Stimulated activated CD8-positive, alpha-beta memory T cell treated with anti-CD3 and anti-CD28 coated beads, Interleukin-7, amount 100 ng/mL, for 1 hour (primary cell): ENCODE data around the gene ECE2.
A peak's percentile ranks its signal among the peaks of the same experiment; 100 is the strongest.

ENCODE experiments used
- DNase-seq, 2 donors: peaks; one replicate each; pipeline ENCODE4 v3.0.0-alpha.2; 2020; ENCODE audit warnings: low read depth in 2 of 2

The ECE2 gene

DNA sequence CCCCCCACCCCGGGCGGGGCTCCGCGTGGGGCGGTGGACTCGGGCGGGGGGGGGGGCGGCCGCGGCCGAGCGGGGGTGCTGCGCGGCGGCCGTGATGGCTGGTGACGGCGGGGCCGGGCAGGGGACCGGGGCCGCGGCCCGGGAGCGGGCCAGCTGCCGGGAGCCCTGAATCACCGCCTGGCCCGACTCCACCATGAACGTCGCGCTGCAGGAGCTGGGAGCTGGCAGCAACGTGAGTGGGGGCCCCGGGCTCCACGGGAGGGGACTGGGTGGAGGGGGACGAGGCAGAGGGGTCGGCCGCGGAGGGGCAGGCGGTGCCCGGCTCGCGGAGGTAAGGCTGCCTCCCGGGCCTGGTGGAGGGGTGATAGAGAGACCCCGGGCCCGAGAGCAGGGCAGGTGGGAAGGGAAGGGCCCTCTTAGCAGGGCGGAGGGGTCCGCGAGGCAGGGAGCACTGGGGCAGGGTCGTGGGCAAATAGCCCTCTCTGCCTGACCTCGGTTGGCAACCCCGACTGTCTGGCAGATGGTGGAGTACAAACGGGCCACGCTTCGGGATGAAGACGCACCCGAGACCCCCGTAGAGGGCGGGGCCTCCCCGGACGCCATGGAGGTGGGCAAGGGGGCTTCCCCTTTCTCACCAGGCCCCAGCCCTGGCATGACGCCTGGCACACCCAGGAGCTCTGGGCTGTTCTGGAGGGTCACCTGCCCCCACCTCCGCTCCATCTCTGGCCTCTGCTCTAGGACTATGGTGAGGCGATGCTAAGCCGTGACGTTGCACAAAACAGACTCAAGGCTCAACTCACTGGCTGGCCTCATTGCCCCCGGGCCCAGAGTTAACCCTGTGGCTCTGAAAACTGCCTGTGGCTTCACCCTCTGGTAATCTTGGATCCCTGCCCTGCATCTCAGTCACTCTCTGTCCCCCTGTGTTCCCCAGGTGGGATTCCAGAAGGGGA lies at the start of gene ECE2:
Gene ECE2 (plus strand): TSS at position 62 of the 950 bp plus-strand sequence. CDS start 132 bp downstream, at position 194.
- DNase-seq: no peak

DNA sequence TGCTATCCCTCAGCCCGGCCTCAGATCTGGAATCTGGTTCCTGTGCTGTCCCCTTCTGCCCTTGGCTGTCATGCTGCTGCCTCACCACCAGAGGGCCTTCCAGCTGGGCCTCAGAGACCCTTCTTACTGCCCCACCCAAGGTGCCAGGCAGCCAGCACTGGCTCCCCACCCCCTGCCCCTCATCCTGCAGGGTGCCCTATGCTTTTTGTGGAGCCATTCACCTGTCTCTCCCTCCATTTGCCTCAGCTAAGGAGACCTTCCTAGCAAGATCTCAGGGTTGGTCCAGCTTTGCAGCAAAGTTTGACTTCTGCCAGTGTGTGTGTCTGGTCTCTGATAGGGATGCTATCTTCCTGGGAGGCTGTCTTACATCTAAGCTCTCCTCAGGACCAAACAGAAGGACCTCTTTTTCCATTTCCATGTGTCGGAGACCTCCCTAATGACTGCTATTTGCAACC lies 48.3 kb upstream of the ECE2 start:
- peak in 1 of 2 donors; percentile 23 for DNase-seq

DNA sequence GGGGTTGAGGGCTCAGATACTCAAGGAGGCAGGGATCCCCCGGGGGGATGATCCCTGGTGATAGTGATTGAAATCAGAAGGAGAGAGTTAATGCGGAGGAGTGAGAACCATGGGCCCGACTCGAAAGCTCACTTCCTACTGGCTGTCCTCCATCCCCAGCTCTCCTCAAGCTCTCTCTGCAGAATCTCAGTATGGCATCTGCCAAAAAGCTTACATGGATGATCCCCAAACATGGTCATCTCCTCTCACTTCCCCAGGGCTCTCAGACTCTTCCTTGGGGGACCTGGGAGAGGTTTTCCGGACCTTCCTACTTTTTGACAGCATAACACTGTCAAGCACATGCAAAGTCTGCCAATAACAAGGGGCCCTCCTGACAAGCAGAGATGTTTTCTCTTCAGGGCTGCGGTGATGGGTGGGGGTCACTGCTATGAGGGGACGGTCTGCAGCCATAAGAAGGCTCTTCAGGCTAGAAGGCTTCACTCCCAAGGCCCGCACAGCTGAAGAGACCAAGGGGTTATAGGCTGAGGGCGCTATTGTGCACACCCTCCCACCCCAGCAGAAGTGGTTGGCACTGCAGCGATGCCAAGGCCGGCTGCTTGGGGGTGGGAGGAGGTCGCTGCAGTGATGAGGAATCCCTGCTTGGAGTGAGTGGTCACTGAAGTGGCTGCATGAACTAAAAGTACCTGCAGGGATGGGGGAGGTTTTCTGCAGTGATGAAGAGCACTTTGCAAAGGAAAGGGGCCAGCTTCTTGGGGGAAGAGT lies 47.3 kb upstream of the ECE2 start:
- no peak for DNase-seq

- peak; percentile 40 to 56 for DNase-seq
Observed at GRCh38 chr3:184229394-184230080, 46.3 kb upstream of the ECE2 start, which contains the start of gene VWA5B2. Gene VWA5B2 (plus strand): TSS chr3:184229585. CDS start chr3:184230529, 944 bp downstream.

DNA sequence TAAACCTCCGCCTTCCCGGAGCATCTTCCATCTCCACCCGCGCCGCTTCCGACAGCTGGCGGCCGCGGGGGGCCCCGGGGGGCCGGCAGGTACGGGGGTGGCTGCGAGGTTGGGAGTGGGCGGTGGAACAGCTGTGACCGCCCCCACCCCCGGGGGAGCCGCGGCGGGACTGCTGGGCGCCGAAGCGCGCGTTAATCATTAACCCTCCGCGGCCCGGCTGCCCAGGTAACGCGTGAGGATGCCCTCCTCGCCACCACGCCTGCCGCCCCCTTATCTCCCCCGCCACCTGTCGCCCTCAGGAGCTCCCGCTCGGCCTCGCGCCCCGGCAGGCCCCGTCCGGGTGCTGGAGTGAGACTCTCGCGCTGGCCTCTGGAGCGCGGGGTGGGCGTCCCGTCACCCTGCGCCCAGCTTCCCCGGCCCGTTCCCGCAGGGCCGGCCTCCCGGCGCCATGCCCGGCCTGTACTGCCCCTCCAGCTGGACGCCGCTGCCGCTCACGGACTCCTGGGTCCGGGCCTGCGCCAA lies 45.7 kb upstream of the ECE2 start:
- no peak for DNase-seq

DNA sequence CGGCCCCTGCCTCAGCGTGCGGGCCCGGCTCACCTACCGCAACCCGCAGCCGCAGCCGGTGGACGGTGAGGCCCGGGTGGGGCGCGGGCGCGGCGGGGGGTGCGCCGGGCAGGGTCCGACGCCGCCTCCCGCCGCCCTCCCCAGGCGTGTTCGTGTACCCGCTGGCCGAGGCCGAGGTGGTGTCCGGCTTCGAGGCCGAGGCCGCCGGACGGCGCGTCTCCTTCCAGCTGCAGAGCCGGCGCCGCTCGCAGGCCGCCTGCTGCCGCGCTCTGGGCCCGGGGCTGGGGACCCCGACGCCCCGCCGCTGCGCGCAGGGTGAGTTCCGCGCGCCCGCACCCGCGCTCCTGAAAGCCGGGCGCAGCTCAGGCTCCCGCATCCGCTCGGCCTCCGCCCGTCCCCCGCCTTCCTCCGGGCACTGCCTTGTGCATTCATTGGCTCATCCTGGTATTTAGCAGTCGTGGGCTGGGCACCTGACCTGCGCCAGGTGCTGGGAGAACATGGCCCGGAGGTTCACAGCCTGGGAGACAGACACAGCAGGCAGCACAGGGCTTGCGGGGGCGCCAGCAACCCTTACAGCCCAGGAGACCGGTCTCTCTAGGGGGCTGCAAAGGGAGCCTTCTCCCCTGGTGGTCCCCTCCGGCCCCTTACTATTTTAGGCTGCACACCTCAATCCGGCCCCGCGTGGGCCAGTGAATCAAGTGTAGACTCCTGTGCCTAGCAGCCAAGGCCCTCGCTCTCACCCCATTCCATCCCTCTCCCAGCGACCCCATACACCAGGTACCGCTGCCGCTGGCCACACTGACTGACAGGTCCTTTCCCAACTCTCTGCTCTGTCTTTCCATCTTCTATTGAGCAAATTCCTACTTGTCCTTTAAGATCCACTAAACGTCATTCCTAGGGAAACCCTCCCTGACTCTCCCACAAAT lies 45.0 kb upstream of the ECE2 start:
- DNase-seq: no peak

GRCh38 chr3:184231671-184232070 lies 44.2 kb upstream of the ECE2 start:
- no peak for DNase-seq

- no peak for DNase-seq
Observed at GRCh38 chr3:184233127-184233843, 42.5 kb upstream of the ECE2 start.

DNA sequence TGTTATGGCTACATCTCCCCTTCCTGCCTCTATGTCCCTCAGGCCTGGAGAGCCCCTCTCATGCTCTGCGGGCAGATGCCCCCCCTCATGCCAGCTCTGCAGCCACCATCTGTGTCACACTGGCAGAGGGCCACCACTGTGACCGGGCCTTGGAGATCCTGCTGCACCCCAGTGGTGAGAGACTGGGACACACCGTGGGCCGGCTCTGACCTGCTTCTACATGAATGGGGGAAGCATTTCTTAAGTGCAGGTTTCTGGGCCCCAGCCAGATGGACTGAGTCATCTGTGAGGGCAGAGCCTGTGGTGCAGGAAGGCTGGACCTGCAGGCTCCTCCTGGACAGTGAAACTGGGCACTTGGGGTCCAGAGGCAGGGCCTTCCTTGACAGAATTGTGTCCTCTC lies 41.6 kb upstream of the ECE2 start:
- DNase-seq: no peak

GRCh38 chr3:184234671-184235380 lies 41.0 kb upstream of the ECE2 start:
- no peak for DNase-seq

GRCh38 chr3:184235381-184236032 lies 40.3 kb upstream of the ECE2 start:
- no peak for DNase-seq

- no peak for DNase-seq
Observed at GRCh38 chr3:184236033-184236410, 39.8 kb upstream of the ECE2 start.

GRCh38 chr3:184236636-184237035 lies 39.2 kb upstream of the ECE2 start:
- DNase-seq: no peak

- no peak for DNase-seq
Observed at GRCh38 chr3:184237211-184237610, 38.6 kb upstream of the ECE2 start.

- no peak for DNase-seq
Observed at GRCh38 chr3:184237807-184238206, 38.0 kb upstream of the ECE2 start.

DNA sequence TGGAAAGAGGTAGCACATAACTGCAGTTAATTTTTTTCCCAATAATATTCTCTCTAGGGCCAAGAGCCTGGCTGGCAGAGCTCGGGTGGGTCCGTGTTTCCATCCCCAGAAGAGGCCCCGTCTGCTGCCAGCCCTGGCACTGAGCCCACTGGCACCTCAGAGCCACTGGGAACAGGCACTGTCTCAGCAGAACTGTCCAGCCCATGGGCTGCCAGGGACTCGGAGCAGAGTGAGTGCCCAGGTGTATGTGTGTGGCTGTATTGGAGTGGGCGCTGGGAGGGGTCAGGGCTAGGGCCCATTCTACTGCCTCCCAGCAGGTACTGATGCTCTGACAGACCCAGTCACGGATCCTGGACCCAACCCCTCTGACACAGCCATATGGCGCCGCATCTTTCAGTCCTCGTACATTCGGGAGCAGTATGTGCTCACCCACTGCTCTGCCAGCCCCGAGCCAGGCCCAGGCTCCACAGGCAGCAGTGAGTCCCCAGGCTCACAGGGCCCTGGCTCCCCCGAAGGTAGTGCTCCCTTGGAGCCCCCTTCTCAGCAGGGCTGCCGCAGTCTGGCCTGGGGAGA lies 37.5 kb upstream of the ECE2 start:
- no peak for DNase-seq

- no peak for DNase-seq
Observed at GRCh38 chr3:184239221-184239620, 36.6 kb upstream of the ECE2 start.

GRCh38 chr3:184239708-184240107 lies 36.1 kb upstream of the ECE2 start:
- DNase-seq: no peak
